Measurements from ENCODE around the gene SLC1A5. TPM values are rescaled to one million over a fixed set of nuclear protein-coding genes. Genes with fewer than 3 reads are reported as not detected.

The SLC1A5 gene
- total RNA-seq, 1 experiment from 2014 or later = 104 TPM

GRCh38 chr19:46726971-46727501 is 61.4 kb downstream of the SLC1A5 start:
- intact Hi-C loops (cut with micrococcal nuclease; ENCODE audit: unreplicated experiment) = no loop called here
- Histone ChIP-seq H3K9me3 (ENCODE audit: control insufficient read depth, insufficient read depth, low read depth, low read length) (no peaks in the 10 kb centered on the region), H3K4me3 (ENCODE audit: low read depth in 2 of 2, low read length in 2 of 2) (no peak overlapping the region), H3K27me3 (ENCODE audit: control insufficient read depth, insufficient read depth, low read length) (no peaks in the 10 kb centered on the region), H3K36me3 (ENCODE audit: control insufficient read depth, insufficient read depth, low read length) (no peaks in the 10 kb centered on the region), H3K27ac (ENCODE audit: low read length) (no peak overlapping the region), H3K4me1 (ENCODE audit: control insufficient read depth, insufficient read depth, low read length) (no peaks in the 10 kb centered on the region)
- in situ Hi-C loops (cut with HindIII; ENCODE audit: low pct_unique_long_range_greater_than_20kb, low sequenced_read_pairs) = no loop called here
- DNase-seq (ENCODE audit: low read depth, low spot score) = no peak
- no TSS peak for BruUV-seq (replicated peaks)
- ChIA-PET POLR2A (no interaction called here), CTCF (no interaction called here)
- ATAC-seq = no peak
- no peak for TF ChIP-seq TCF7L2 (IDR thresholded peaks at IDR 0.05; ENCODE audit: low read depth, low read length)
- no peak for TF ChIP-seq SIN3A (IDR thresholded peaks at IDR 0.05; ENCODE audit: borderline replicate concordance, insufficient read depth, low read depth, low read length)
- TF ChIP-seq CTCF (IDR thresholded peaks at IDR 0.05) = no peak
- no peak for TF ChIP-seq REST (IDR thresholded peaks at IDR 0.05; ENCODE audit: insufficient read depth in 1 of 2, low read depth in 2 of 2, low read length in 1 of 2)
- no peak for TF ChIP-seq POLR2AphosphoS5 (IDR thresholded peaks at IDR 0.05; ENCODE audit: low read depth, low read length)

DNA sequence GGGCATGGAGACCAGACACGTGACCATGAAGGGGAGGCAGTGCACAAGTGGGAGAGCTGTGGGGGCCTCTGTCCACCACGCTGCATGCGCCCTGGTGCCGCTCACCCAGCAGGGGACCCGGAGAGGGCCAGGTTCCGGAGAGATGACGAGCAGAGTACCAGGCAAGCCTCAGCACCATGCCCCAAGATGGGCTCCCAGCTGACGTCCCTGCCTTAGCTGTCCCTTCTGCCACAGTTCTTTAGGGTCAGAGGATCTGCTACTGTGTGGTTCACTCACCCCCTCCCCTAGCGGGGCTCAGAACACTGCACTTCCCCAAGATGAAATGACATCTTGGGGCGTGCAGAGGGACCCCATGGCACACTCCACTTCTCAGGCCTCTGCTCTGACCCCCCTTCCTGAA is 61.8 kb downstream of the SLC1A5 start:
- ATAC-seq (no peak), DNase-seq (ENCODE audit: low read depth, low spot score) (no peak)
- no peak overlapping the region for H3K27ac ChIP-seq (ENCODE audit: low read length)
- TF ChIP-seq REST (IDR thresholded peaks at IDR 0.05; ENCODE audit: insufficient read depth in 1 of 2, low read depth in 2 of 2, low read length in 1 of 2) (no peak), CTCF (IDR thresholded peaks at IDR 0.05) (no peak), TCF7L2 (IDR thresholded peaks at IDR 0.05; ENCODE audit: low read depth, low read length) (no peak), SIN3A (IDR thresholded peaks at IDR 0.05; ENCODE audit: borderline replicate concordance, insufficient read depth, low read depth, low read length) (no peak), POLR2AphosphoS5 (IDR thresholded peaks at IDR 0.05; ENCODE audit: low read depth, low read length) (no peak)
- H3K9me3 ChIP-seq (ENCODE audit: control insufficient read depth, insufficient read depth, low read depth, low read length) = no peaks in the 10 kb centered on the region
- H3K36me3 ChIP-seq (ENCODE audit: control insufficient read depth, insufficient read depth, low read length) = no peaks in the 10 kb centered on the region
- no TSS peak for BruUV-seq (replicated peaks)
- H3K27me3 ChIP-seq (ENCODE audit: control insufficient read depth, insufficient read depth, low read length) = no peaks in the 10 kb centered on the region
- ChIA-PET POLR2A (no interaction called here), CTCF (no interaction called here)
- H3K4me3 ChIP-seq (ENCODE audit: low read depth in 2 of 2, low read length in 2 of 2) = no peak overlapping the region
- no peaks in the 10 kb centered on the region for H3K4me1 ChIP-seq (ENCODE audit: control insufficient read depth, insufficient read depth, low read length)
- intact Hi-C loops (cut with micrococcal nuclease; ENCODE audit: unreplicated experiment) (no loop called here), in situ Hi-C loops (cut with HindIII; ENCODE audit: low pct_unique_long_range_greater_than_20kb, low sequenced_read_pairs) (no loop called here)

Data from Panc1 (cell line).